Thoracic aorta (tissue), 2 donors: ENCODE results near the gene LHPP. TPM values are rescaled to one million over a fixed set of nuclear protein-coding genes. Genes with fewer than 3 reads are reported as not detected.

Experiments used
- ATAC-seq: fragments of 150-250 bp; one replicate; pipeline ENCODE4 v1.8.0; 2017; ENCODE audit warnings: low read depth; ENCODE audit not compliant: insufficient number of reproducible peaks, low FRiP score
- DNase-seq: peaks from one replicate; pipeline ENCODE4 v3.0.0-alpha.2; 2020; ENCODE audit warnings: low spot score
- H3K27ac ChIP-seq, 2 donors: fragments of 200-600 bp; sonication (generic); 1 replicate in 1 of 2; 2 replicates in 1 of 2; pipeline ENCODE4 v1.5.1; 2016; ENCODE audit warnings: mild to moderate bottlenecking in 2 of 2, moderate library complexity in 2 of 2
- H3K27me3 ChIP-seq: fragments of 200-600 bp; sonication (generic); replicated peaks from 2 replicates; pipeline ENCODE4 v1.6.0; 2016; ENCODE audit warnings: mild to moderate bottlenecking; ENCODE audit not compliant: insufficient read depth
- H3K36me3 ChIP-seq: fragments of 200-600 bp; sonication (generic); one replicate; pipeline ENCODE4 v1.5.1; 2016
- H3K4me1 ChIP-seq, 2 donors: fragments of 200-600 bp; sonication (generic); 1 replicate in 1 of 2; 2 replicates in 1 of 2; pipeline versions ENCODE4 v1.5.1 to v1.6.0; 2016; ENCODE audit warnings: low read depth in 2 of 2, mild to moderate bottlenecking in 1 of 2; ENCODE audit not compliant: control insufficient read depth in 1 of 2
- H3K4me3 ChIP-seq: fragments of 200-600 bp; sonication (generic); 2 replicates; pipeline ENCODE4 v1.5.1; 2016; ENCODE audit warnings: mild to moderate bottlenecking
- H3K9me3 ChIP-seq: fragments of 200-600 bp; sonication (generic); 2 replicates; pipeline ENCODE4 v1.5.1; 2016
- CTCF ChIP-seq: fragments of 200-600 bp; sonication (generic); IDR thresholded peaks from one replicate; pipeline ENCODE4 v1.5.1; 2019; ENCODE audit warnings: antibody characterized with exemption
- total RNA-seq, 2 donors: library from RNA; depleted of rRNA; stranded (reverse); fragments of >200 nt; gene quantifications; one replicate each; pipeline versions ENCODE4 v1.1.0 to v1.2.3, GENCODE V29; 2016

Gene LHPP
- total RNA-seq, 2 donors from 2014 or later: 7.2 to 24.1 TPM

- DNase-seq (no peak), ATAC-seq (no peak)
- Histone ChIP-seq H3K27me3 (no peaks in the 10 kb centered on the region), H3K4me1 (no peaks in the 10 kb centered on the region), H3K9me3 (no peaks in the 10 kb centered on the region), H3K4me3 (no peak overlapping the region), H3K36me3 (no peaks in the 10 kb centered on the region), H3K27ac (no peak overlapping the region)
- TF ChIP-seq CTCF: no peak
Observed at GRCh38 chr10:124541076-124541903, 79.7 kb downstream of the LHPP start.

- ATAC-seq (no peak), DNase-seq (no peak)
- H3K36me3 ChIP-seq: no peaks in the 10 kb centered on the region
- no peak for TF ChIP-seq CTCF
- H3K9me3 ChIP-seq: no peaks in the 10 kb centered on the region
- H3K27ac ChIP-seq: no peak overlapping the region
- no peak overlapping the region for H3K4me3 ChIP-seq
- no peaks in the 10 kb centered on the region for H3K4me1 ChIP-seq
- H3K27me3 ChIP-seq: no peaks in the 10 kb centered on the region
Observed at GRCh38 chr10:124542336-124542735, 80.7 kb downstream of the LHPP start.

GRCh38 chr10:124543146-124543545, 81.5 kb downstream of the LHPP start:
- Histone ChIP-seq H3K4me3 (no peak overlapping the region), H3K4me1 (no peaks in the 10 kb centered on the region), H3K36me3 (no peaks in the 10 kb centered on the region), H3K9me3 (no peaks in the 10 kb centered on the region), H3K27ac (no peak overlapping the region), H3K27me3 (no peaks in the 10 kb centered on the region)
- ATAC-seq (no peak), DNase-seq (no peak)
- no peak for TF ChIP-seq CTCF

GRCh38 chr10:124543971-124544370, 82.3 kb downstream of the LHPP start:
- no peak overlapping the region for H3K4me3 ChIP-seq
- no peak for TF ChIP-seq CTCF
- H3K36me3 ChIP-seq: no peaks in the 10 kb centered on the region
- H3K4me1 ChIP-seq: no peaks in the 10 kb centered on the region
- ATAC-seq: no peak
- H3K9me3 ChIP-seq: no peaks in the 10 kb centered on the region
- no peaks in the 10 kb centered on the region for H3K27me3 ChIP-seq
- no peak overlapping the region for H3K27ac ChIP-seq
- no peak for DNase-seq

GRCh38 chr10:124544711-124545110, 83.1 kb downstream of the LHPP start:
- Histone ChIP-seq H3K4me3 (no peak overlapping the region), H3K36me3 (no peaks in the 10 kb centered on the region), H3K27me3 (no peaks in the 10 kb centered on the region), H3K9me3 (no peaks in the 10 kb centered on the region), H3K27ac (no peak overlapping the region), H3K4me1 (no peaks in the 10 kb centered on the region)
- DNase-seq (no peak), ATAC-seq (no peak)
- TF ChIP-seq CTCF: no peak
